HG03139 (cell line): Measurements from ENCODE around the gene CADPS2.

Experiments
- ATAC-seq: cut with Tn5 transposase; IDR thresholded peaks from one replicate; pipeline ENCODE4 v1.9.1; 2021; ENCODE audit not compliant: unreplicated experiment

Gene CADPS2

GRCh38 chr7:122543891-122544290 lies 342.4 kb downstream of the CADPS2 start:
- no peak for ATAC-seq

GRCh38 chr7:122543166-122543565 lies 343.1 kb downstream of the CADPS2 start:
- ATAC-seq: no peak

GRCh38 chr7:122535086-122535485 lies 351.2 kb downstream of the CADPS2 start:
- no peak for ATAC-seq

- ATAC-seq: no peak
Observed at GRCh38 chr7:122532406-122533269, 353.6 kb downstream of the CADPS2 start.

- no peak for ATAC-seq
Observed at GRCh38 chr7:122528879-122529481, 357.3 kb downstream of the CADPS2 start.

- no peak for ATAC-seq
Observed at GRCh38 chr7:122525355-122525754, 360.9 kb downstream of the CADPS2 start.

- no peak for ATAC-seq
Observed at GRCh38 chr7:122521767-122522166, 364.5 kb downstream of the CADPS2 start.

- ATAC-seq: no peak
Observed at GRCh38 chr7:122520971-122521555, 365.2 kb downstream of the CADPS2 start.

GRCh38 chr7:122518488-122518887 lies 367.8 kb downstream of the CADPS2 start:
- ATAC-seq: no peak

GRCh38 chr7:122517576-122517975 lies 368.7 kb downstream of the CADPS2 start:
- no peak for ATAC-seq

GRCh38 chr7:122515404-122515803 lies 370.9 kb downstream of the CADPS2 start:
- ATAC-seq: no peak

GRCh38 chr7:122511268-122511667 lies 375.0 kb downstream of the CADPS2 start:
- ATAC-seq: no peak

- no peak for ATAC-seq
Observed at GRCh38 chr7:122507591-122507990, 378.7 kb downstream of the CADPS2 start.

- no peak for ATAC-seq
Observed at GRCh38 chr7:122492007-122492406, 394.3 kb downstream of the CADPS2 start.

- ATAC-seq: no peak
Observed at GRCh38 chr7:122488241-122488640, 398.0 kb downstream of the CADPS2 start.

- no peak for ATAC-seq
Observed at GRCh38 chr7:122487131-122487530, 399.1 kb downstream of the CADPS2 start.

- no peak for ATAC-seq
Observed at GRCh38 chr7:122485856-122486255, 400.4 kb downstream of the CADPS2 start.

GRCh38 chr7:122482212-122482611 lies 404.0 kb downstream of the CADPS2 start:
- ATAC-seq: no peak

- ATAC-seq: no peak
Observed at GRCh38 chr7:122470859-122471258, 415.4 kb downstream of the CADPS2 start.

GRCh38 chr7:122468945-122469344 lies 417.3 kb downstream of the CADPS2 start:
- no peak for ATAC-seq

GRCh38 chr7:122467661-122468449 lies 418.4 kb downstream of the CADPS2 start:
- ATAC-seq: no peak
